Neural cell (in vitro differentiated cells): Measurements from ENCODE around the gene TBC1D22B.

ENCODE experiments used
- CTCF ChIP-seq: fragments of 450-650 bp; IDR thresholded peaks from 2 replicates; pipeline ENCODE4 v1.5.1; 2014; ENCODE audit warnings: antibody characterized with exemption, mild to moderate bottlenecking, moderate library complexity; ENCODE audit not compliant: poor library complexity, severe bottlenecking
- EP300 ChIP-seq: fragments of 450-650 bp; conservative IDR thresholded peaks from 2 replicates; pipeline ENCODE4 v1.6.1; 2014; ENCODE audit warnings: antibody characterized with exemption, mild to moderate bottlenecking, moderate library complexity; ENCODE audit not compliant: poor library complexity, severe bottlenecking
- EZH2 ChIP-seq: fragments of 200-600, 300-800 bp; shearing (Covaris generic), sonication (generic); IDR thresholded peaks from 2 replicates; pipeline ENCODE4 v1.6.1; 2014; ENCODE audit warnings: antibody characterized with exemption, low read length, borderline replicate concordance, mild to moderate bottlenecking; ENCODE audit not compliant: insufficient read depth, poor library complexity, severe bottlenecking
- MXI1 ChIP-seq: fragments of 450-650 bp; conservative IDR thresholded peaks from 2 replicates; pipeline ENCODE4 v1.6.1; 2014; ENCODE audit warnings: antibody characterized with exemption, mild to moderate bottlenecking; ENCODE audit not compliant: poor library complexity, severe bottlenecking
- POLR2AphosphoS5 ChIP-seq: IDR thresholded peaks from 2 replicates; pipeline ENCODE4 v1.6.1; 2012
- RAD21 ChIP-seq: fragments of 450-650 bp; conservative IDR thresholded peaks from 2 replicates; pipeline ENCODE4 v1.6.1; 2014; ENCODE audit warnings: antibody characterized with exemption, mild to moderate bottlenecking, moderate library complexity
- REST ChIP-seq: IDR thresholded peaks from 2 replicates; pipeline ENCODE4 v1.6.1; 2012; ENCODE audit warnings: borderline replicate concordance
- SMC3 ChIP-seq: fragments of 450-650 bp; conservative IDR thresholded peaks from 2 replicates; pipeline ENCODE4 v1.6.1; 2014; ENCODE audit warnings: antibody characterized with exemption, mild to moderate bottlenecking, moderate library complexity; ENCODE audit not compliant: poor library complexity
- TAF1 ChIP-seq: IDR thresholded peaks from 2 replicates; pipeline ENCODE4 v1.6.1; 2012; ENCODE audit warnings: low read depth

GRCh38 chr6:37340639-37340943 is 83.0 kb downstream of the TBC1D22B start:
- TF ChIP-seq TAF1 (no peak), CTCF (no peak), POLR2AphosphoS5 (no peak), EZH2 (no peak), REST (no peak), RAD21 (no peak), SMC3 (no peak), EP300 (no peak), MXI1 (no peak)
